Sigmoid colon (tissue), 7 donors: ENCODE measurements around the gene GIMAP5. TPM values are rescaled to one million over a fixed set of nuclear protein-coding genes. Genes with fewer than 3 reads are reported as not detected.

Source experiments
- DNase-seq: peaks from one replicate; pipeline ENCODE4 v3.0.0-alpha.2; 2019
- H3K27ac ChIP-seq, 4 donors: fragments of 200-600 bp; sonication (generic); one replicate each; pipeline ENCODE4 v1.5.1; 2016 to 2019; ENCODE audit warnings: mild to moderate bottlenecking in 1 of 4
- H3K27me3 ChIP-seq, 3 donors: fragments of 200-600 bp; sonication (generic); one replicate each; pipeline ENCODE4 v1.5.1; 2019; ENCODE audit warnings: mild to moderate bottlenecking in 1 of 3
- H3K36me3 ChIP-seq, 4 donors: fragments of 200-600 bp; sonication (generic); one replicate each; pipeline ENCODE4 v1.5.1; 2016 to 2019
- H3K4me1 ChIP-seq, 4 donors: fragments of 200-600 bp; sonication (generic); one replicate each; pipeline ENCODE4 v1.5.1; 2017 to 2019
- H3K4me3 ChIP-seq, 4 donors: fragments of 200-600 bp; sonication (generic); one replicate each; pipeline ENCODE4 v1.5.1; 2017 to 2019; ENCODE audit warnings: mild to moderate bottlenecking in 2 of 4, moderate library complexity in 1 of 4
- H3K9me3 ChIP-seq, 4 donors: fragments of 200-600 bp in 3 of 4; sonication (generic) in 3 of 4; one replicate each; pipeline versions ENCODE4 v1.5.1 to v1.6.1; 2013 to 2019
- CTCF ChIP-seq, 4 experiments: fragments of 450-650 bp in 3 of 4; fragments of 200-600 bp in 1 of 4; IDR thresholded peaks; one replicate each; pipeline ENCODE4 v1.5.1; 2016 to 2019; ENCODE audit warnings: antibody characterized with exemption in 4 of 4, mild to moderate bottlenecking in 3 of 4, moderate library complexity in 2 of 4
- EP300 ChIP-seq, 4 donors: sonication (generic); formaldehyde crosslinking; IDR thresholded peaks; one replicate each; pipeline ENCODE4 v1.6.1; 2017; ENCODE audit warnings: antibody characterized with exemption in 4 of 4
- POLR2A ChIP-seq, 2 donors: fragments of 450-650 bp; IDR thresholded peaks; one replicate each; pipeline ENCODE4 v1.6.1; 2016; ENCODE audit warnings: antibody characterized with exemption in 2 of 2, mild to moderate bottlenecking in 2 of 2, moderate library complexity in 2 of 2
- POLR2AphosphoS5 ChIP-seq, 4 donors: sonication (generic); formaldehyde crosslinking; IDR thresholded peaks; one replicate each; pipeline ENCODE4 v1.6.1; 2017; ENCODE audit warnings: antibody characterized with exemption in 4 of 4
- WGBS, 2 donors: extraction: QIAGEN DNeasy Blood & Tissue Kit; methylation state at CpG; one replicate each; pipeline ENCODE4 v1.1.7; 2013; 5-methylcytosine and 5-hydroxymethylcytosine counted together
- intact Hi-C: fragments of 100-400 bp; cut with DNase I; formaldehyde crosslinking; loops from one replicate; pipeline ENCODE4 v1.15.1; 2023
- polyA plus RNA-seq, 3 donors: library from polyadenylated mRNA; stranded (reverse); fragments of 200-250 nt; gene quantifications; one replicate each; pipeline ENCODE4 v1.2.3, GENCODE V29; 2013
- total RNA-seq, 4 donors: library from RNA; depleted of rRNA; stranded (reverse); fragments of >200 nt; gene quantifications; one replicate each; pipeline ENCODE4 v1.1.0, GENCODE V29; 2016
- donor health status: healthy with polysubstance abuse.
- donor health status: Bipolar disorder and iron deficiency.
- donor health status: healthy.

Gene GIMAP5
- total and polyA plus RNA-seq, 7 donors: 7.9 to 39.4 (median 17.7) TPM

GRCh38 chr7:150746921-150747320 lies 9.7 kb downstream of the GIMAP5 start:
- Histone ChIP-seq H3K4me1 (peaks cover 0 to 31% (median 12%) of the 10 kb centered on the region in 4 donors), H3K27ac (no peak overlapping the region), H3K9me3 (no peaks in the 10 kb centered on the region), H3K27me3 (no peaks in the 10 kb centered on the region), H3K36me3 (no peaks in the 10 kb centered on the region), H3K4me3 (no peak overlapping the region)
- TF ChIP-seq CTCF (IDR thresholded peaks at IDR 0.05) (no peak), POLR2A (IDR thresholded peaks at IDR 0.05) (no peak)
- WGBS, 2 donors: 82 to 84% methylated on average over 6 of the region's 6 CpGs
- no peak for DNase-seq
- intact Hi-C loops: no loop called here

- no peak for TF ChIP-seq POLR2A (IDR thresholded peaks at IDR 0.05)
- TF ChIP-seq POLR2AphosphoS5 (IDR thresholded peaks at IDR 0.05): no peak
- no peak for TF ChIP-seq EP300 (IDR thresholded peaks at IDR 0.05)
- no peak for TF ChIP-seq CTCF (IDR thresholded peaks at IDR 0.05)
- WGBS, 2 donors: 78 to 79% methylated on average over 4 of the region's 4 CpGs
Measured at GRCh38 chr7:150748376-150748775, 11.2 kb downstream of the GIMAP5 start.

GRCh38 chr7:150751702-150752101 lies 14.5 kb downstream of the GIMAP5 start:
- Histone ChIP-seq H3K27me3 (no peaks in the 10 kb centered on the region), H3K36me3 (no peaks in the 10 kb centered on the region), H3K27ac (no peak overlapping the region), H3K9me3 (no peaks in the 10 kb centered on the region), H3K4me1 (peaks cover 0 to 10% (median 2%) of the 10 kb centered on the region in 4 donors), H3K4me3 (no peak overlapping the region)
- DNase-seq: no peak
- 73 to 82% methylated on average over 2 of the region's 2 CpGs for WGBS, 2 donors
- intact Hi-C loops: no loop called here
- no peak for TF ChIP-seq POLR2A (IDR thresholded peaks at IDR 0.05)
- no peak for TF ChIP-seq CTCF (IDR thresholded peaks at IDR 0.05)
- no peak for TF ChIP-seq EP300 (IDR thresholded peaks at IDR 0.05)
- TF ChIP-seq POLR2AphosphoS5 (IDR thresholded peaks at IDR 0.05): no peak

More at GRCh38 chr7:150748376-150748775, 11.2 kb downstream of the GIMAP5 start:
- Histone ChIP-seq H3K27ac (no peak overlapping the region), H3K4me1 (peaks cover 0 to 21% (median 5%) of the 10 kb centered on the region in 4 donors), H3K4me3 (no peak overlapping the region), H3K27me3 (no peaks in the 10 kb centered on the region), H3K36me3 (no peaks in the 10 kb centered on the region), H3K9me3 (no peaks in the 10 kb centered on the region)
- DNase-seq: no peak
- intact Hi-C loops: no loop called here

- Histone ChIP-seq H3K27ac (no peak overlapping the region), H3K36me3 (no peaks in the 10 kb centered on the region), H3K9me3 (no peaks in the 10 kb centered on the region), H3K4me3 (no peak overlapping the region), H3K4me1 (peaks cover 0 to 10% (median 2%) of the 10 kb centered on the region in 4 donors), H3K27me3 (no peaks in the 10 kb centered on the region)
- DNase-seq: no peak
- 67 to 90% methylated on average over 6 of the region's 6 CpGs for WGBS, 2 donors
- intact Hi-C loops: no loop called here
- no peak for TF ChIP-seq EP300 (IDR thresholded peaks at IDR 0.05)
- TF ChIP-seq POLR2A (IDR thresholded peaks at IDR 0.05): no peak
- no peak for TF ChIP-seq POLR2AphosphoS5 (IDR thresholded peaks at IDR 0.05)
- no peak for TF ChIP-seq CTCF (IDR thresholded peaks at IDR 0.05)
Measured at GRCh38 chr7:150753239-150753638, 16.0 kb downstream of the GIMAP5 start.
